GM23248 (cell line): Measurements from ENCODE around the gene RSPH10B.
"Not testable (repeated sequence)": the region's sequence is repeated elsewhere in the genome, so short reads cannot be mapped to it uniquely, and the experiment has no call there.

ENCODE experiments used
- EZH2 ChIP-seq: fragments of 200-600 bp; sonication (generic); IDR thresholded peaks from 2 replicates; pipeline ENCODE4 v1.6.1; 2018; ENCODE audit warnings: antibody characterized with exemption, mild to moderate bottlenecking; ENCODE audit not compliant: insufficient read depth, poor library complexity, severe bottlenecking
- EZH2phosphoT487 ChIP-seq: fragments of 200-600 bp; sonication (generic); IDR thresholded peaks from 2 replicates; pipeline ENCODE4 v1.6.1; 2018; ENCODE audit warnings: antibody characterized with exemption, moderate library complexity, mild to moderate bottlenecking, low read depth; ENCODE audit not compliant: insufficient read depth

GRCh38 chr7:5897369-5897919 lies 73.0 kb downstream of the RSPH10B start:
- TF ChIP-seq EZH2phosphoT487, EZH2: not testable (repeated sequence)
